Mesothelial cell of epicardium (in vitro differentiated cells): ENCODE data around the gene FADS1. TPM values are rescaled to one million over a fixed set of nuclear protein-coding genes. Genes with fewer than 3 reads are reported as not detected.

Source experiments
- DNase-seq, 2 experiments: peaks; one replicate each; pipeline ENCODE4 v3.0.0; 2021; ENCODE audit warnings: low spot score in 2 of 2; ENCODE audit not compliant: unreplicated experiment in 2 of 2
- H3K27ac Mint-ChIP-seq: 2 replicates; pipeline ENCODE4 v1.8.0; 2021; ENCODE audit warnings: mixed read lengths
- H3K27me3 Mint-ChIP-seq: 2 replicates; pipeline ENCODE4 v1.8.0; 2021; ENCODE audit warnings: low read depth, mixed read lengths
- H3K36me3 Mint-ChIP-seq: 2 replicates; pipeline ENCODE4 v1.8.0; 2021; ENCODE audit warnings: mixed read lengths
- H3K4me1 Mint-ChIP-seq: 2 replicates; pipeline ENCODE4 v1.8.0; 2021; ENCODE audit warnings: mixed read lengths
- H3K4me3 Mint-ChIP-seq: 2 replicates; pipeline ENCODE4 v1.8.0; 2021; ENCODE audit warnings: mild to moderate bottlenecking, moderate library complexity, mixed read lengths
- H3K9me3 Mint-ChIP-seq: 2 replicates; pipeline ENCODE4 v1.8.0; 2021; ENCODE audit warnings: mixed read lengths
- total RNA-seq: library from RNA; stranded (reverse); gene quantifications from 3 replicates; pipeline ENCODE4 v1.2.1, GENCODE V29; 2021
- TF ChIP-seq, protein P1 (sequence below): fragments of 200-600 bp; sonication (generic); IDR thresholded peaks from one replicate; pipeline ENCODE4 v1.5.0; 2021; ENCODE audit warnings: antibody characterized with exemption; ENCODE audit not compliant: unreplicated experiment

Gene FADS1
- total RNA-seq, 1 donor from 2014 or later, result 115 TPM

DNA sequence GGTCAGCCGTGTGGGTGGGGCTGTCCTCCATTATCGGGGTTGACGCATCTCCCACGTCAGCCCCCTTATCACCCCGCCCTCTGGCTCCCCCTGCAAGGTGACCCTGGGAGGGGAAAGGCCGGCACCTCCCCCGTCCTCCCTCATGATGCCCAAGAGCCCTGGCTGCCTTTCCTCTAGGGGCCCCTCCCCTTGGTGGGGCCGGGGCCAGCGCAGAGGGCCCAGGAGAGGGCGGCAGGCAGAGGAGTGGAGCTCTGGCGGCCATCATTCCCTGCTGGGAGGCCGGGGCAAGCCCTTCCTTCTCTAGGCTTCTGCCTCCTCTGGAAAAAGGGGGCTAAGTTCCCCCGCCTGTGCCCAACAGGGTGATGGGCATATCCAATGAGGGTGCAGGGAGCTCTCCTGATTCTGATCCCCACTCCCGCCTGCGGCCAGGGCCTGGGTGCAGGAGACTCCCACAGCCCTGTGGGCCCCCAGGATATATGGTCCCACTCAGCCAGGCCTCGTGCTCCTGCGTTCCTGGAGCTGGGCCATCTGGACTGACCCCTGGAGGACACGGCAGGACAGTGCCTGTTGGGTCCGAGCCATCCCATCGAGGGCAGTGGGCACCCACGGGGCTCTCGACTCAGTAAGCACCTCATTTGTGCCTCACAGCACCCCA is 52.1 kb downstream of the FADS1 start:
- H3K27me3 Mint-ChIP-seq, result no peaks in the 10 kb centered on the region
- peaks cover 73% of the 10 kb centered on the region for H3K4me1 Mint-ChIP-seq
- DNase-seq, result no peak
- H3K36me3 Mint-ChIP-seq, result no peaks in the 10 kb centered on the region
- peak overlapping the region; percentile 99 for H3K27ac Mint-ChIP-seq
- H3K4me3 Mint-ChIP-seq, result no peak overlapping the region
- TF ChIP-seq, protein P1, sequence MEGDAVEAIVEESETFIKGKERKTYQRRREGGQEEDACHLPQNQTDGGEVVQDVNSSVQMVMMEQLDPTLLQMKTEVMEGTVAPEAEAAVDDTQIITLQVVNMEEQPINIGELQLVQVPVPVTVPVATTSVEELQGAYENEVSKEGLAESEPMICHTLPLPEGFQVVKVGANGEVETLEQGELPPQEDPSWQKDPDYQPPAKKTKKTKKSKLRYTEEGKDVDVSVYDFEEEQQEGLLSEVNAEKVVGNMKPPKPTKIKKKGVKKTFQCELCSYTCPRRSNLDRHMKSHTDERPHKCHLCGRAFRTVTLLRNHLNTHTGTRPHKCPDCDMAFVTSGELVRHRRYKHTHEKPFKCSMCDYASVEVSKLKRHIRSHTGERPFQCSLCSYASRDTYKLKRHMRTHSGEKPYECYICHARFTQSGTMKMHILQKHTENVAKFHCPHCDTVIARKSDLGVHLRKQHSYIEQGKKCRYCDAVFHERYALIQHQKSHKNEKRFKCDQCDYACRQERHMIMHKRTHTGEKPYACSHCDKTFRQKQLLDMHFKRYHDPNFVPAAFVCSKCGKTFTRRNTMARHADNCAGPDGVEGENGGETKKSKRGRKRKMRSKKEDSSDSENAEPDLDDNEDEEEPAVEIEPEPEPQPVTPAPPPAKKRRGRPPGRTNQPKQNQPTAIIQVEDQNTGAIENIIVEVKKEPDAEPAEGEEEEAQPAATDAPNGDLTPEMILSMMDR, result no peak
- H3K9me3 Mint-ChIP-seq, result no peaks in the 10 kb centered on the region

DNA sequence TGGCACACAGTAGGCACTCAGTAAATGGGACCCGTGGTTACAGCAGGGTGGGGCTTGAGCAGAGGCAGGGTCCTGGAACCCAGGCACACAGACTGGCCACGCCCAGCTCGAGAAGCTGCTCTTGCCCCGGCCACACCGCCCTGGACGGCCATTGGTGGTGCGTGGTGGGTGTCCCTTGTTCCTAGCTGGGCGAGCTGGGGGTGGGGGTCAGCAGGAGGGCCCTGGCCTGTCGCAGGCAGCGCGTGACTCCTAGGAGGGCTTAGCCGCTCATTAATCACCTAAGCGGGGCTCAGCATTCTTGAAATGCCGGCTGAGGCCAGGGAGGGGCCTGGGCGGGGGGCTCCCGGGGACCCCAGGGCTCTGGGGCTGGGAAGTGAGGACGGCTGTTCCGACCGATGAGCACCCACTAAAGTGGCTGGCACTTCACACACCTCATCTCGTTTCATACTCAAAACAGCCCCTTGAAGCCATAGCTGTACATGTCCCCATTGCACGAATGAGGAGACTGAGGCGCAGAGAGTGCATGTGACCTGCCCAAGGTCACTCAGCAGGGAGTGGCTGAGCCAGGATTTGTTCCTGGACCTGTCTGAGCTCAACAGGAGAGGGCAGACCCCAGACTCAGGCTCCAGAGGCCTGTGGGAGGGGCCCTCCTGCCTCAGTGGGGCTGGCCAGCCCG is 52.7 kb downstream of the FADS1 start:
- Mint-ChIP-seq H3K27me3 (no peaks in the 10 kb centered on the region), H3K4me3 (peak overlapping the region; percentile 0), H3K4me1 (peaks cover 75% of the 10 kb centered on the region), H3K9me3 (no peaks in the 10 kb centered on the region), H3K27ac (peak overlapping the region; percentile 99), H3K36me3 (no peaks in the 10 kb centered on the region)
- no peak for DNase-seq
- TF ChIP-seq, protein P1, result no peak

DNA sequence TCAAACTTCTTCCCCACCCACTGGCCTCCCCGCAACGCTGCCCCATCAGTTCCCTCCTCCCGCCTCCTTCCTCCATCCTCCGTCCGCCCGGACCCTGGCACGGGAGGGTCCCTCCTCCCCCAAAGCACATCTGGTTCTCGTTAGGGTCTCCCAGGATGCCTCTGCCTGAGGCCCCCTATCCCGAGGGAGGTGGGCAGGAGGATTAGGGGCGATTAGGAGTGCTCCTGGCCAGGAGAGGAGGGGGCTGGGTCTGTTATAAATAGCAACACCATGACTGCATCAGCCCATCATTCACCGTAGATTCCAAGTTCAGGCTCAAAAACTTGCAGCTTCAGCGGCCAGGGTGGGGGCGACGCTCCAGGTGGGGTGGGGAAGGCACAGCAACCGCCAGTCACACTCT is 54.0 kb downstream of the FADS1 start:
- Mint-ChIP-seq H3K36me3 (no peaks in the 10 kb centered on the region), H3K9me3 (no peaks in the 10 kb centered on the region), H3K27me3 (no peaks in the 10 kb centered on the region), H3K27ac (peak overlapping the region; percentile 99), H3K4me3 (peak overlapping the region; percentile 15), H3K4me1 (peaks cover 75% of the 10 kb centered on the region)
- TF ChIP-seq, protein P1, result no peak
- DNase-seq, result peak; percentile 67 to 77

DNA sequence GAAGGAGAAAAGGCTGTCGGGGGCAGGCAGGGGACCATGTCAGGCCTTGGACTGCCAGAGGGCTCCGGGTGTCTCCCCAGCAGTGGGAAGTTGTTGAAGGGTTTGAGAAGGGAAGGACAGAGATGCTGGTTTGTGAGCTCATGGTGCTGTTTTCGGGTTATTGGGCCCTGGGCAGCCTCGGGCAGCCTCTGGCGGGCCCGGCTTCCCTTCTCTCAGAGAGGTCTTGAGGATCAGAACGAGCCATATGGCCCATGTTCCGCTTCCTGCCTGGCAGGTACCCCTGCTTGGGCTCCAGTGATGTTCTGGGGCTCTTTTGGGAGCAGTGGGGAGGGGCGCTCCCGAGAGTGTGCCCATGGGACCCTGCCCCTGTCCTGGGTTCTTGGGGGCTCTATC is 54.6 kb downstream of the FADS1 start:
- H3K4me3 Mint-ChIP-seq, result peak overlapping the region; percentile 15
- TF ChIP-seq, protein P1, result no peak
- peaks cover 78% of the 10 kb centered on the region for H3K4me1 Mint-ChIP-seq

GRCh38 chr11:61761440-61762222 is 55.2 kb downstream of the FADS1 start:
- no peak for DNase-seq
- Mint-ChIP-seq H3K27ac (peak overlapping the region; percentile 99), H3K4me1 (peaks cover 77% of the 10 kb centered on the region), H3K36me3 (no peaks in the 10 kb centered on the region), H3K4me3 (no peak overlapping the region), H3K27me3 (no peaks in the 10 kb centered on the region), H3K9me3 (no peaks in the 10 kb centered on the region)
- TF ChIP-seq, protein P1, result no peak

More for the DNA sequence above, 54.6 kb downstream of the FADS1 start:
- no peak for DNase-seq
- Mint-ChIP-seq H3K27ac (peak overlapping the region; percentile 99), H3K9me3 (no peaks in the 10 kb centered on the region), H3K36me3 (no peaks in the 10 kb centered on the region), H3K27me3 (no peaks in the 10 kb centered on the region)
